IPS-NIHi7 (cell line): ENCODE results near the gene CRIP2.
A peak's percentile ranks its signal among the peaks of the same experiment; 100 is the strongest.

Experiments
- DNase-seq: peaks from one replicate; pipeline ENCODE4 v3.0.0; 2012; ENCODE audit warnings: mixed read lengths; ENCODE audit errors: extremely low spot score

The CRIP2 gene

GRCh38 chr14:105527826-105528585 is 53.4 kb downstream of the CRIP2 start:
- DNase-seq: peak; percentile 87

GRCh38 chr14:105528586-105529318 is 54.1 kb downstream of the CRIP2 start:
- no peak for DNase-seq

- DNase-seq: no peak
Measured at GRCh38 chr14:105529319-105529568, 54.6 kb downstream of the CRIP2 start.
